Non-pigmented ciliary epithelial cell (primary cell): ENCODE results near the gene ARHGEF10L.

Experiments
- DNase-seq: peaks from one replicate; pipeline ENCODE4 v3.0.0-alpha.2; 2010; ENCODE audit warnings: low read depth

ARHGEF10L gene

GRCh38 chr1:17676387-17677060 is 137.0 kb downstream of the ARHGEF10L start:
- no peak for DNase-seq

- no peak for DNase-seq
Observed at GRCh38 chr1:17678011-17678410, 138.5 kb downstream of the ARHGEF10L start.

GRCh38 chr1:17679856-17680255 is 140.4 kb downstream of the ARHGEF10L start:
- no peak for DNase-seq

- DNase-seq = no peak
Observed at GRCh38 chr1:17680308-17680707, 140.8 kb downstream of the ARHGEF10L start.

- no peak for DNase-seq
Observed at GRCh38 chr1:17682400-17682799, 142.9 kb downstream of the ARHGEF10L start.

GRCh38 chr1:17683598-17683997 is 144.1 kb downstream of the ARHGEF10L start:
- no peak for DNase-seq

- DNase-seq = no peak
Observed at GRCh38 chr1:17684810-17685209, 145.3 kb downstream of the ARHGEF10L start.

- DNase-seq = no peak
Observed at GRCh38 chr1:17686258-17686657, 146.8 kb downstream of the ARHGEF10L start.

GRCh38 chr1:17687145-17687544 is 147.6 kb downstream of the ARHGEF10L start:
- DNase-seq = no peak

GRCh38 chr1:17688217-17688810 is 148.8 kb downstream of the ARHGEF10L start:
- no peak for DNase-seq

GRCh38 chr1:17689011-17689410 is 149.5 kb downstream of the ARHGEF10L start:
- DNase-seq = no peak

GRCh38 chr1:17690906-17691634 is 151.6 kb downstream of the ARHGEF10L start:
- no peak for DNase-seq

GRCh38 chr1:17692645-17693044 is 153.1 kb downstream of the ARHGEF10L start:
- DNase-seq = no peak

GRCh38 chr1:17696417-17697301 is 157.2 kb downstream of the ARHGEF10L start:
- peak; percentile 30 for DNase-seq

- DNase-seq = no peak
Observed at GRCh38 chr1:17697458-17697857, 158.0 kb downstream of the ARHGEF10L start.

GRCh38 chr1:17699581-17699980 is 160.1 kb downstream of the ARHGEF10L start:
- DNase-seq = no peak

- no peak for DNase-seq
Observed at GRCh38 chr1:17700945-17701810, 161.7 kb downstream of the ARHGEF10L start.

- no peak for DNase-seq
Observed at GRCh38 chr1:17704176-17704575, 164.7 kb downstream of the ARHGEF10L start.

GRCh38 chr1:17706445-17706844 is 166.9 kb downstream of the ARHGEF10L start:
- no peak for DNase-seq

GRCh38 chr1:17709981-17710380 is 170.5 kb downstream of the ARHGEF10L start:
- no peak for DNase-seq

- no peak for DNase-seq
Observed at GRCh38 chr1:17710889-17711576, 171.5 kb downstream of the ARHGEF10L start.
